IMR-90 (cell line): Measurements from ENCODE around the gene PPP1R27. TPM values are rescaled to one million over a fixed set of nuclear protein-coding genes. Genes with fewer than 3 reads are reported as not detected.

Source experiments
- ATAC-seq: fragments of 200-7000 bp; cut with Tn5 transposase; 2 replicates; pipeline ENCODE4 v1.9.1; 2020; ENCODE audit warnings: low read depth, mild to moderate bottlenecking, moderate library complexity
- BruUV-seq: library from RNA; stranded (reverse); fragments of 400-500 nt; replicated peaks from 2 replicates; lab custom pipeline; 2021; lab: Mats Ljungman, UMichigan
- CTCF ChIA-PET: fragments of 300-600 bp; formaldehyde crosslinking; extraction: SDS; loops from one replicate; lab custom pipeline; 2021; ENCODE audit warnings: antibody characterized with exemption; lab: Yijun Ruan, JAX
- POLR2A ChIA-PET: fragments of 300-600 bp; sonication (Branson Sonifier 250); formaldehyde crosslinking; loops from one replicate; lab custom pipeline; 2022; ENCODE audit warnings: antibody characterized with exemption; ENCODE audit not compliant: unreplicated experiment; lab: Charles Lee
- DNase-seq: peaks from one replicate; pipeline ENCODE4 v3.0.0; 2013
- H2AFZ ChIP-seq: replicated peaks from 2 replicates; pipeline ENCODE3; 2013; ENCODE audit warnings: low read length, mild to moderate bottlenecking; ENCODE audit not compliant: poor library complexity
- H2AK5ac ChIP-seq: 2 replicates; pipeline ENCODE4 v1.6.1; 2013; ENCODE audit warnings: low read depth, low read length, inconsistent platforms
- H2AK9ac ChIP-seq: replicated peaks from 2 replicates; pipeline ENCODE3; 2013; ENCODE audit warnings: mild to moderate bottlenecking, low read depth, low read length, moderate library complexity; ENCODE audit not compliant: poor library complexity
- H2BK120ac ChIP-seq: 2 replicates; pipeline ENCODE4 v1.6.1; 2013; ENCODE audit warnings: low read depth, low read length, inconsistent platforms
- H2BK15ac ChIP-seq: 3 replicates; pipeline ENCODE4 v1.6.1; 2013; ENCODE audit warnings: low read depth, low read length, inconsistent platforms
- H2BK20ac ChIP-seq: 2 replicates; pipeline ENCODE4 v1.6.1; 2013; ENCODE audit warnings: low read depth, mild to moderate bottlenecking, inconsistent platforms, low read length, moderate library complexity
- H2BK5ac ChIP-seq: 2 replicates; pipeline ENCODE4 v1.6.1; 2013; ENCODE audit warnings: mild to moderate bottlenecking, low read depth, low read length, inconsistent platforms; ENCODE audit not compliant: poor library complexity, severe bottlenecking
- H3K14ac ChIP-seq: replicated peaks from 2 replicates; pipeline ENCODE4 v1.6.1; 2013; ENCODE audit warnings: low read depth, low read length, inconsistent platforms
- H3K18ac ChIP-seq: 2 replicates; pipeline ENCODE4 v1.6.1; 2013; ENCODE audit warnings: low read depth, low read length, control low read depth
- H3K23ac ChIP-seq: 2 replicates; pipeline ENCODE4 v1.6.1; 2013; ENCODE audit warnings: low read depth, low read length, inconsistent platforms
- H3K27ac ChIP-seq: 2 replicates; pipeline ENCODE4 v1.5.1; 2013; ENCODE audit warnings: mild to moderate bottlenecking, control low read depth, low read length; ENCODE audit not compliant: insufficient read depth
- H3K27me3 ChIP-seq: 2 replicates; pipeline ENCODE4 v1.6.1; 2013; ENCODE audit warnings: low read length; ENCODE audit not compliant: control insufficient read depth, insufficient read depth
- H3K36me3 ChIP-seq: 2 replicates; pipeline ENCODE4 v1.6.1; 2013; ENCODE audit warnings: low read length, mixed read lengths; ENCODE audit not compliant: control insufficient read depth, insufficient read depth
- H3K4ac ChIP-seq: 2 replicates; pipeline ENCODE4 v1.6.1; 2013; ENCODE audit warnings: low read depth, low read length, inconsistent platforms
- H3K4me1 ChIP-seq: 2 replicates; pipeline ENCODE4 v1.6.1; 2013; ENCODE audit warnings: low read length, mixed read lengths; ENCODE audit not compliant: control insufficient read depth, insufficient read depth
- H3K4me2 ChIP-seq: 2 replicates; pipeline ENCODE4 v1.6.1; 2013; ENCODE audit warnings: low read depth, mild to moderate bottlenecking, control low read depth, low read length, moderate library complexity
- H3K4me3 ChIP-seq: 2 replicates; pipeline ENCODE4 v1.5.1; 2013; ENCODE audit warnings: low read depth, mild to moderate bottlenecking, control low read depth, low read length, moderate library complexity; ENCODE audit not compliant: insufficient read depth
- H3K56ac ChIP-seq: 2 replicates; pipeline ENCODE4 v1.6.1; 2013; ENCODE audit warnings: low read length, inconsistent platforms; ENCODE audit not compliant: insufficient read depth; ENCODE audit errors: extremely low read depth
- H3K79me1 ChIP-seq, 2 experiments: 2 replicates each; pipeline ENCODE4 v1.6.1; 2013; ENCODE audit warnings: low read length in 2 of 2, inconsistent platforms in 1 of 2, low read depth in 1 of 2
- H3K9ac ChIP-seq: 2 replicates; pipeline ENCODE4 v1.6.1; 2013; ENCODE audit warnings: low read depth, low read length, control low read depth
- H3K9me1 ChIP-seq: 2 replicates; pipeline ENCODE4 v1.6.1; 2013; ENCODE audit warnings: low read length, inconsistent platforms; ENCODE audit not compliant: insufficient read depth
- H3K9me3 ChIP-seq: 2 replicates; pipeline ENCODE4 v1.6.1; 2013; ENCODE audit warnings: low read length; ENCODE audit not compliant: control insufficient read depth, insufficient read depth
- H4K20me1 ChIP-seq: 2 replicates; pipeline ENCODE4 v1.6.1; 2013; ENCODE audit warnings: low read length, inconsistent platforms; ENCODE audit not compliant: insufficient read depth
- H4K5ac ChIP-seq: 2 replicates; pipeline ENCODE4 v1.6.1; 2013; ENCODE audit warnings: mild to moderate bottlenecking, low read depth, low read length, control low read depth
- H4K8ac ChIP-seq, 2 experiments: 2 replicates each; pipeline ENCODE4 v1.6.1; 2013; ENCODE audit warnings: low read depth in 2 of 2, low read length in 2 of 2, control low read depth in 1 of 2, inconsistent platforms in 1 of 2
- H4K91ac ChIP-seq: 2 replicates; pipeline ENCODE4 v1.6.1; 2013; ENCODE audit warnings: low read depth, low read length, inconsistent platforms; ENCODE audit not compliant: insufficient read depth
- BHLHE40 ChIP-seq: fragments of 150-350 bp; IDR thresholded peaks from 2 replicates; pipeline ENCODE4 v1.6.1; 2016; ENCODE audit warnings: mild to moderate bottlenecking, low read depth, low read length
- CHD1 ChIP-seq: IDR thresholded peaks from 2 replicates; pipeline ENCODE4 v1.6.1; 2012; ENCODE audit warnings: low read depth, low read length, improper control_type of control experiment
- CTCF ChIP-seq: conservative IDR thresholded peaks from 2 replicates; pipeline ENCODE4 v1.5.1; 2012; ENCODE audit warnings: mild to moderate bottlenecking, low read depth, low read length, improper control_type of control experiment
- FOS ChIP-seq: fragments of 150-350 bp; IDR thresholded peaks from 2 replicates; pipeline ENCODE4 v1.6.1; 2016; ENCODE audit warnings: low read depth, low read length
- MXI1 ChIP-seq: IDR thresholded peaks from 2 replicates; pipeline ENCODE4 v1.6.1; 2012; ENCODE audit warnings: low read depth, mild to moderate bottlenecking, low read length, moderate library complexity, borderline replicate concordance
- POLR2A ChIP-seq: IDR thresholded peaks from 2 replicates; pipeline ENCODE4 v1.6.1; 2012; ENCODE audit warnings: mild to moderate bottlenecking, low read depth, low read length
- USF2 ChIP-seq: fragments of 150-350 bp; IDR thresholded peaks from 2 replicates; pipeline ENCODE4 v1.6.1; 2017; ENCODE audit warnings: mild to moderate bottlenecking, antibody characterized with exemption, low read length, low read depth
- WGBS, 2 experiments: methylation state at CpG; one replicate each; pipeline versions ENCODE4 v1.1.5 to v1.1.7; 2013; ENCODE audit warnings: missing lambda C conversion rate in 2 of 2; ENCODE audit not compliant: insufficient read length in 1 of 2; ENCODE audit errors: extremely low coverage in 2 of 2; 5-methylcytosine and 5-hydroxymethylcytosine counted together
- dilution Hi-C: fragments of 300-500 bp; cut with HindIII; formaldehyde crosslinking; loops from one replicate; pipeline ENCODE4 v1.14.3; 2018; ENCODE audit warnings: low sequenced_read_pairs; ENCODE audit not compliant: unreplicated experiment
- in situ Hi-C: fragments of 300-500 bp; cut with MboI; formaldehyde crosslinking; loops from 3 replicates; pipeline ENCODE4 v1.14.3; 2019; ENCODE audit warnings: low sequenced_read_pairs, inconsistent platforms, mixed read lengths
- intact Hi-C: fragments of 100-400 bp; cut with micrococcal nuclease; formaldehyde crosslinking; loops from 2 replicates; pipeline ENCODE4 v1.10.0; 2022
- polyA plus RNA-seq, 3 experiments: library from polyadenylated mRNA; depleted of rRNA; stranded (reverse); fragments of >200 nt; gene quantifications; 2 replicates each; pipeline ENCODE4 v1.2.3, GENCODE V29; 2012; ENCODE audit warnings: low replicate concordance in 1 of 3
- total RNA-seq: library from RNA; depleted of rRNA; stranded (reverse); fragments of >200 nt; gene quantifications from 2 replicates; pipeline ENCODE4 v1.2.3, GENCODE V29; 2012
- TF ChIP-seq, protein P1 (sequence below): fragments of 150-350 bp; IDR thresholded peaks from 2 replicates; pipeline ENCODE4 v1.6.1; 2016; ENCODE audit warnings: low read depth, mild to moderate bottlenecking, low read length, moderate library complexity, borderline replicate concordance

PPP1R27 gene
- total and polyA plus RNA-seq, 2 of the 4 experiments (the other 2 are of a cell fraction) = 0.21 TPM; not detected in 1

DNA sequence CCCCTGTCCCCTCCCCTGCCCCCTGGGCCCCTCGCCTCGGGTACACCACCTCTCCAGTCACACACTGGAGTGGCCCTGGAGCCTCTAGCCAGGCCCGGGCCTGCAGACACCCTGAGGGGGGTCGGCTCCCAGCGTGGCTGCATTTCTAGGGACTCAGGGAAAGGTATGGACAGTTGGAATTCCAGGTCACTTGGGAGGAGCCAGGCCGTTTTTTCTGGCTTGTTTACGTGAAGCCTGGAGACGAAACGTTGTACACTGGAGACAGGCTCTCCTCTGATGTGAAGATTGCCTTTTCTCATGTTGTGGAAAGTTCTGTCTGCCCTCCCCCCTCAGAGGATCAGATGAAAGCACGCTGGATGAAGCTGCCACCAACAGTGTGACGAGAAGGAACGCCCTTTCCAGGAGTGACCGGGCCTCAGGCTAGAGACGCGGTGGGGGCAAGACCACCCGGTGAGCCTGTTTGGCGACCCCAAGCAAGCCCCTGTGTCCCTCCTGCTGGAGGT is 4.0 kb upstream of the PPP1R27 start:
- DNase-seq = no peak
- 27% methylated on average over 3 of the region's 17 CpGs; no CpG with 5 or more reads in 1 of the 2 experiments for WGBS, 2 experiments
- Histone ChIP-seq H3K23ac (no peak overlapping the region), H3K4ac (no peak overlapping the region), H3K4me1 (peaks cover 3% of the 10 kb centered on the region; the same call in 1 of the 2 replicates), H3K14ac (no peak overlapping the region), H2AK5ac (no peak overlapping the region), H3K4me3 (no peak overlapping the region), H4K5ac (no peak overlapping the region), H2BK120ac (no peak overlapping the region), H3K4me2 (no peak overlapping the region), H3K79me1 (peaks cover 4 to 7% of the 10 kb centered on the region in 2 experiments; a peak in 2 of 4 replicates), H3K9me1 (peaks cover 11% of the 10 kb centered on the region), H3K27me3 (no peaks in the 10 kb centered on the region), H4K20me1 (peaks cover 14% of the 10 kb centered on the region), H3K56ac (no peak overlapping the region), H3K27ac (no peak overlapping the region), H3K36me3 (peaks cover 17% of the 10 kb centered on the region), H3K9me3 (no peaks in the 10 kb centered on the region), H4K8ac (no peak overlapping the region), H4K91ac (no peak overlapping the region), H2BK5ac (no peak overlapping the region), H3K18ac (no peak overlapping the region), H2BK20ac (no peak overlapping the region), H2AFZ (no peak overlapping the region), H2BK15ac (no peak overlapping the region), H2AK9ac (no peak overlapping the region), H3K9ac (no peak overlapping the region)
- intact Hi-C loops (no loop called here), dilution Hi-C loops (no loop called here), in situ Hi-C loops (no loop called here)
- POLR2A ChIA-PET = no interaction called here
- CTCF ChIA-PET = no interaction called here
- TF ChIP-seq POLR2A (no peak), FOS (no peak), CTCF (no peak), CHD1 (no peak), MXI1 (no peak), BHLHE40 (no peak), USF2 (no peak)
- TF ChIP-seq, protein P1, sequence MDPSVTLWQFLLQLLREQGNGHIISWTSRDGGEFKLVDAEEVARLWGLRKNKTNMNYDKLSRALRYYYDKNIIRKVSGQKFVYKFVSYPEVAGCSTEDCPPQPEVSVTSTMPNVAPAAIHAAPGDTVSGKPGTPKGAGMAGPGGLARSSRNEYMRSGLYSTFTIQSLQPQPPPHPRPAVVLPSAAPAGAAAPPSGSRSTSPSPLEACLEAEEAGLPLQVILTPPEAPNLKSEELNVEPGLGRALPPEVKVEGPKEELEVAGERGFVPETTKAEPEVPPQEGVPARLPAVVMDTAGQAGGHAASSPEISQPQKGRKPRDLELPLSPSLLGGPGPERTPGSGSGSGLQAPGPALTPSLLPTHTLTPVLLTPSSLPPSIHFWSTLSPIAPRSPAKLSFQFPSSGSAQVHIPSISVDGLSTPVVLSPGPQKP = no peak
- BruUV-seq = no TSS peak
- no peak for ATAC-seq
